Neural cell (in vitro differentiated cells): ENCODE measurements around the gene MECP2. TPM values are rescaled to one million over a fixed set of nuclear protein-coding genes. Genes with fewer than 3 reads are reported as not detected.
"Not testable (repeated sequence)": the region's sequence is repeated elsewhere in the genome, so short reads cannot be mapped to it uniquely, and the experiment has no call there.

Source experiments
- H2AFZ ChIP-seq: fragments of 200-600, 300-800 bp; sonication (generic), shearing (Covaris generic); 2 replicates; pipeline ENCODE4 v1.6.0; 2014; ENCODE audit warnings: low read depth, mild to moderate bottlenecking, antibody characterized with exemption, low read length, moderate library complexity
- H3F3A ChIP-seq: fragments of 200-600 bp; shearing (Covaris generic); 2 replicates; pipeline ENCODE4 v1.6.1; 2016; ENCODE audit warnings: mild to moderate bottlenecking, moderate library complexity, mixed read lengths, antibody characterized with exemption, low read length; ENCODE audit not compliant: insufficient read depth, poor library complexity, severe bottlenecking
- H3K27ac ChIP-seq: fragments of 200-600, 300-800 bp; sonication (generic), shearing (Covaris generic); 2 replicates; pipeline ENCODE4 v1.5.1; 2014; ENCODE audit warnings: mild to moderate bottlenecking, low read length, moderate library complexity
- H3K27me3 ChIP-seq: fragments of 300-800, 200-600 bp; sonication (generic), shearing (Covaris generic); 2 replicates; pipeline ENCODE4 v1.6.0; 2014; ENCODE audit warnings: mild to moderate bottlenecking, low read depth, low read length, moderate library complexity; ENCODE audit not compliant: insufficient read depth
- H3K36me3 ChIP-seq: fragments of 300-800, 200-600 bp; sonication (generic), shearing (Covaris generic); 2 replicates; pipeline ENCODE4 v1.5.1; 2014; ENCODE audit warnings: mild to moderate bottlenecking, antibody characterized with exemption, low read length, moderate library complexity; ENCODE audit not compliant: insufficient read depth
- H3K4me2 ChIP-seq: fragments of 300-800, 200-600 bp; sonication (generic), shearing (Covaris generic); 2 replicates; pipeline ENCODE4 v1.6.0; 2014; ENCODE audit warnings: mild to moderate bottlenecking, low read length
- H3K4me3 ChIP-seq: fragments of 300-800, 200-600 bp; sonication (generic), shearing (Covaris generic); 2 replicates; pipeline ENCODE4 v1.5.1; 2014; ENCODE audit warnings: mild to moderate bottlenecking, low read length, moderate library complexity
- H3K79me2 ChIP-seq: fragments of 200-600 bp; shearing (Covaris generic); replicated peaks from 2 replicates; pipeline ENCODE4 v1.6.0; 2014; ENCODE audit warnings: mild to moderate bottlenecking, low read length, moderate library complexity; ENCODE audit not compliant: insufficient read depth
- H3K9ac ChIP-seq: fragments of 300-800, 200-600 bp; sonication (generic), shearing (Covaris generic); 2 replicates; pipeline ENCODE4 v1.6.1; 2016; ENCODE audit warnings: mild to moderate bottlenecking, low read length, mixed read lengths
- H3K9me2 ChIP-seq: fragments of 200-600 bp; shearing (Covaris generic); 2 replicates; pipeline ENCODE4 v1.6.1; 2016; ENCODE audit warnings: mild to moderate bottlenecking, low read length, mixed read lengths; ENCODE audit not compliant: insufficient read depth
- H3K9me3 ChIP-seq: fragments of 200-600, 300-800 bp; sonication (generic), shearing (Covaris generic); 2 replicates; pipeline ENCODE4 v1.6.1; 2016; ENCODE audit warnings: mild to moderate bottlenecking, mixed run types, low read length, moderate library complexity, mixed read lengths
- H4K20me1 ChIP-seq: fragments of 200-600 bp; shearing (Covaris generic); 2 replicates; pipeline ENCODE4 v1.6.1; 2016; ENCODE audit warnings: mild to moderate bottlenecking, mixed run types; ENCODE audit not compliant: insufficient read depth
- CTCF ChIP-seq: fragments of 450-650 bp; IDR thresholded peaks from 2 replicates; pipeline ENCODE4 v1.5.1; 2014; ENCODE audit warnings: antibody characterized with exemption, mild to moderate bottlenecking, moderate library complexity; ENCODE audit not compliant: poor library complexity, severe bottlenecking
- EP300 ChIP-seq: fragments of 450-650 bp; conservative IDR thresholded peaks from 2 replicates; pipeline ENCODE4 v1.6.1; 2014; ENCODE audit warnings: antibody characterized with exemption, mild to moderate bottlenecking, moderate library complexity; ENCODE audit not compliant: poor library complexity, severe bottlenecking
- EZH2 ChIP-seq: fragments of 200-600, 300-800 bp; shearing (Covaris generic), sonication (generic); IDR thresholded peaks from 2 replicates; pipeline ENCODE4 v1.6.1; 2014; ENCODE audit warnings: antibody characterized with exemption, low read length, borderline replicate concordance, mild to moderate bottlenecking; ENCODE audit not compliant: insufficient read depth, poor library complexity, severe bottlenecking
- MXI1 ChIP-seq: fragments of 450-650 bp; conservative IDR thresholded peaks from 2 replicates; pipeline ENCODE4 v1.6.1; 2014; ENCODE audit warnings: antibody characterized with exemption, mild to moderate bottlenecking; ENCODE audit not compliant: poor library complexity, severe bottlenecking
- POLR2AphosphoS5 ChIP-seq: IDR thresholded peaks from 2 replicates; pipeline ENCODE4 v1.6.1; 2012
- RAD21 ChIP-seq: fragments of 450-650 bp; conservative IDR thresholded peaks from 2 replicates; pipeline ENCODE4 v1.6.1; 2014; ENCODE audit warnings: antibody characterized with exemption, mild to moderate bottlenecking, moderate library complexity
- REST ChIP-seq: IDR thresholded peaks from 2 replicates; pipeline ENCODE4 v1.6.1; 2012; ENCODE audit warnings: borderline replicate concordance
- SMC3 ChIP-seq: fragments of 450-650 bp; conservative IDR thresholded peaks from 2 replicates; pipeline ENCODE4 v1.6.1; 2014; ENCODE audit warnings: antibody characterized with exemption, mild to moderate bottlenecking, moderate library complexity; ENCODE audit not compliant: poor library complexity
- TAF1 ChIP-seq: IDR thresholded peaks from 2 replicates; pipeline ENCODE4 v1.6.1; 2012; ENCODE audit warnings: low read depth
- polyA plus RNA-seq: library from polyadenylated mRNA; depleted of rRNA; stranded (reverse); fragments of >200 nt; gene quantifications from 2 replicates; pipeline ENCODE4 v1.2.3, GENCODE V29; 2014

Gene MECP2
- polyA plus RNA-seq, 1 donor from 2014 or later, result 14.5 TPM

GRCh38 chrX:153980394-153980793 lies 117.1 kb downstream of the MECP2 start:
- H3K36me3 ChIP-seq, H3K27me3 ChIP-seq: not testable (repeated sequence)

GRCh38 chrX:153974726-153975286 lies 122.7 kb downstream of the MECP2 start:
- Histone ChIP-seq H3K27ac (no peak overlapping the region), H3K27me3 (no peaks in the 10 kb centered on the region), H3K9me2 (no peaks in the 10 kb centered on the region), H3K79me2 (no peaks in the 10 kb centered on the region), H3K9ac (no peak overlapping the region), H2AFZ (no peak overlapping the region), H3K36me3 (no peaks in the 10 kb centered on the region), H3K4me2 (no peak overlapping the region), H3K4me3 (no peak overlapping the region), H4K20me1 (no peaks in the 10 kb centered on the region), H3K9me3 (no peaks in the 10 kb centered on the region), H3F3A (no peaks in the 10 kb centered on the region)
- TF ChIP-seq TAF1 (no peak), REST (no peak), MXI1 (no peak), EP300 (no peak), CTCF (no peak), SMC3 (no peak), EZH2 (no peak), RAD21 (no peak), POLR2AphosphoS5 (no peak)

More at GRCh38 chrX:153980394-153980793, 117.1 kb downstream of the MECP2 start:
- not testable (repeated sequence) for H3K79me2 ChIP-seq, H3K4me3 ChIP-seq, H4K20me1 ChIP-seq, H3K27ac ChIP-seq, H3K9me2 ChIP-seq, H3K9me3 ChIP-seq, H2AFZ ChIP-seq, H3F3A ChIP-seq, H3K9ac ChIP-seq, H3K4me2 ChIP-seq
